Activated CD4-positive, CD25-positive, alpha-beta regulatory T cell treated with anti-CD3 and anti-CD28 coated beads, Interleukin-2, amount 50 U/mL, for 72 hours (primary cell): ENCODE data around the gene SLC6A4.
"Not testable (repeated sequence)": the region's sequence is repeated elsewhere in the genome, so short reads cannot be mapped to it uniquely, and the experiment has no call there.

Experiments
- DNase-seq: peaks from one replicate; pipeline ENCODE4 v3.0.0; 2021

Gene SLC6A4

DNA sequence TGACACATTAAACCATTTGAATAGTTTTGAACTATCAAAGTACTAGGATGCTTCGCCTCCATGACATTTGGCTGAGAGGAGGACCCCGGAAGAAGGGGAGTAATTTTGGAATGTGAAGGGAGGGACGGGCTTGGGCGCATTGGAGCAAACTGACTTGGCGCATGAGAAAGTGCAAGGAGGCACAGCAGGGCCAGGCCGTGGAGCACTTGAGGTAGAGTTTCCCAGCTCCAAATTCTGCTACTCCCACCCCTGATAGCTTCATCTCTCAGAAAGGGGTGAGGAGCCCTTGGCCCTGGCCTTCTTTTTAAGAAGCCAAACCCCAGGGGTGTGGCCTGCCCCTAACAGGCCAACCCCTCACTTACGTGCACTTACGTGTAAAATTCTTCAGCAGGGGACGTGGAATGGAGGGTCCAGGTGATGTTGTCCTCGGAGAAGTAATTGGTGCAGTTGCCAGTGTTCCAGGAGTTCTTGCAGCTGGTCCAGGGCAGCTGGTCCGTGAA is 17.7 kb downstream of the SLC6A4 start:
- no peak for DNase-seq

DNA sequence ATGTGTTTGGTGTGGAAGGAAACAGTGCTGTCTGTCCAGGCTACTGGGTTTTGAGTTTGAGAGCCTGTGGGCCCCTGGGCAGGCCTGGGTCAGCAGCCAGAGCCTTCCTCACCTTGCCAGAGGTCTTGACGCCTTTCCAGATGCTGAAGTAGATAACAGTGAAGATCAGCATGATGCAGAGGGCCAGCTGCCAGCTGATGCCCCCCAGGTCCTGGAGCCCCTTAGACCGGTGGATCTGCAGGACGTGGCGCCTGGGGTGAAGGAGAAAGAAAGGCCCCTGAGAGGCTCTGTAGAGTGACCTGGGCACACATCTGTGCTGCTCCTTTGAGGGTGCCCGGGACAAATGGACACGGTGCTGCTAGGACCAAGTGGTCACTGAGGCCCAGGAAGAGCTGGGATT is 18.4 kb downstream of the SLC6A4 start:
- no peak for DNase-seq

DNA sequence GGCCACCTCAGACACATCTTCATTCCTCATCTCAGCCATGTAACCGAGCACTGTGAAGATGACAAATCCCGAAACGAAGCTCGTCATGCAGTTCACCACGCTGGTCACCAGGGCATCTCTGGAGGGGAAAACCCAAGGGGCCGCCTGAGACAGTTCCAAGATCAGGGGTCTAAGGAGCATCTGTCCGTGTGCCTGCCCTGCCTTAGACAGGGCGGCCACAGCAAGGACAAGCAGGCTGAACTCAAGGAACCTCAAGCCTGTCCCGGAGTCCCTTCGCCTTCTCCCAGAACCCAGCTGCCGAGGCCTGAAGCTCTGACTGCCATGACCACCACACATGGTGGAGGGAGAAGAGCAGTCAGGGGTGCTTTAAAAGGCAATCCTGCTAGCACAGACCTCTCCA is 22.7 kb downstream of the SLC6A4 start:
- DNase-seq: no peak

DNA sequence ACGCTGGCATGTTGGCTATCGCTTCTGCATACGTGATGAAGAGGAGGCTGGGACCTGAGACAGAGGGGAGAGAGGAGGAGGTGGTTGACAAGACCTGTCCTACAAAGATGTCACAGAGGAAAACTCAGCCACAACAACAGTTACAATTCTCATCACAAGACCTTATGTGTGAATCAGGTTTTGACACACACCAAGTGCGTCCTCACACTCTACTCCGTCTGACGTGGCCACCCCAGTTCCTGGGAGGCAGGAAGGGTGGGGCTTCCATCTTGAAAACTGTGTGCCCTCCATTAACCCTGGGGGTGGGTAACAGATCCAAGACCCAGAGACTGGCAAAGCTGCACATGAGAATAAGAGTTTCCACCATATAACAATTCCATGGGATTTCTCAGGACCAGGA is 24.1 kb downstream of the SLC6A4 start:
- no peak for DNase-seq

DNA sequence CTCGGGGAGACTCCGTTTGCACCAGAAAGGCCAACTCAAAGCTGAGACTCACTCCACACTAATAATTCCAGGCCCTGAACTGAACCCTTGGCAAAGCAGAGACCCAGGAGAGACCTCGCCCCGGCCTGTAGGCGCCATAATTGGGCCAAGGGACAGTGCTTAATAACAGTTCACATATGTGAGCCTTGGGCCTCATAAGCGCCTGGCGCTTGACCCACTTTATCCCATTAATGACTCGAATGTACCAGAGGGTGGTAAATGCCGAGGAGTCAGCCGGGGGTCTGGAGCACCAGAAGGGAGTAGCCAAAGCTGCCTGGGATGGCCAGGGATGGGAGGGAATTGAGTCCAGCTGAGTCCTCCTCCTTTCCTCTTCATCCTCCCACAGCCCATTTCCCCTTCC is 24.6 kb downstream of the SLC6A4 start:
- no peak for DNase-seq

GRCh38 chr17:30210366-30210765 is 25.1 kb downstream of the SLC6A4 start:
- DNase-seq: no peak

- DNase-seq: no peak
Observed at GRCh38 chr17:30209930-30210329, 25.6 kb downstream of the SLC6A4 start.

DNA sequence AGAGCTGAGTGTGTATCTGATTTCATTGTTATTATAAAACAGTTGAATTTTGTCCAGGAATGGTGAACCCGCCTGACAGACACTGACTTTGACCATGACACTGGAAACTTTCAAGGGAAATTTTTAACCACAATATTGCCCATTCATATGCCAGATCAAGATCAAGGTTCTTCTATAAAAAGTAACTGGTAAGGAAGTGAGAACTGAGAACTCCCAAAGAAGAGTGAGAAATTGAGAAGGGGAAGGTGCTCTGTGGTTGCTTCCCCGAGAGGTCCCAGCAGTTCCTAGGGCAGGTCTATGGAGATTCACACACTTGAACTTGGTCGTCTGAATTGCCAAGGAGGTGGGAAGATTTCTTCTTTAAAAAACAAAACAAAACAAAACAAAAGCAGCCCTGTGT is 27.3 kb downstream of the SLC6A4 start:
- no peak for DNase-seq

DNA sequence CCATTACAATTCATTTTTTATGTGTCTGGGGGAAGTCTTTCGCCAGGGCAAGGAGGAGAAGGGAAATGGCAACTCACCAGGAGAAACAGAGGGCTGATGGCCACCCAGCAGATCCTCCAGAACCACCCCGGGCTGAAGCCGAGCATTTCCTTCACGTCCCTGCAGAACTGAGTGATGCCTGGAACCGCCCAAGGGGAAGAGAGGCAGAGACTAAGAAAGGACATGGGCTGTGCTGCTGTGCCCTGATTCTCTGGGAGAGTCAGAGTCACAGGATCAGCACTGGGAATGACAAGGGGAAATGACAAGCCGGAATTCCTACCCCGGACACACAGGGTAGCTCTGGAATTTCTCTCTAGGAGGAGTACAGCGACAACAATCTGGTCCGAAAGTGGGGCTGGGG is 27.8 kb downstream of the SLC6A4 start:
- DNase-seq: no peak

GRCh38 chr17:30203471-30203981 is 32.0 kb downstream of the SLC6A4 start:
- no peak for DNase-seq

DNA sequence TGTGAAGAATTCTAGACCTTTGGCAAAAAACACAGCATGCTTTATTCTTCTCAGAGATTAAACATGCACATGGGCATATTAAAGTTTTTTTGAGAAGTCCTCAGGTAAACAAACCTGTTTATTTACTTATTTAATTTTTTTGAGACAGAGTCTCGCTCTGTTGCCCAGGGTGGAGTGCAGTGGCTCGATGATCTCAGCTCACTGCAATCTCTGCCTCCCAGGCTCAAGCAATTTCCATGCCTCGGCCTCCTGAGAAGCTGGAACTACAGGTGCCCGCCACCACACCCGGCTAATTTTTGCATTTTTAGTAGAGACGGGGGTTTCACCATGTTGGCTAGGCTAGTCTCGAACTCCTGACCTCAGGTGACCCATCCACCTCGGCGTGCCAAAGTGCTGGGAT is 34.8 kb downstream of the SLC6A4 start:
- not testable (repeated sequence) for DNase-seq

- DNase-seq: no peak
Observed at GRCh38 chr17:30200106-30200505, 35.4 kb downstream of the SLC6A4 start.

DNA sequence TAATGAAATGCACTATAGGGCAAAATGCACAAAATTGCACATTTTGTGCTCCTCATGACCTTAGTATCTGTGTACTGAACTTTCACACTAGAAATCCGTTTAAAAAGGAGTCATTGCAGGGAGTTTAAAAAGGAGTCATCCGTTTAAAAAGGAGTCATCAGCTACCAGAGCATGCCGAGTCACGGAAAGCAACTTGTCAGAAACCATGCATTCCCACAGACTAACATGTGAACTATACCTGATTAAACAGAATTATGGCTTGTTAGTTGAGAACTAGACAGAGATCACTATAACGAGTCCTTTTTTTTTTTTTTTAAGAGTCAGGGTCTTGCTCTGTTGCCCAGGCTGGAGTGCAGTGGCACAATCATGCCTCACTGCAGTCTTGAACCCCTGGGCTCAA is 35.9 kb downstream of the SLC6A4 start:
- no peak for DNase-seq

DNA sequence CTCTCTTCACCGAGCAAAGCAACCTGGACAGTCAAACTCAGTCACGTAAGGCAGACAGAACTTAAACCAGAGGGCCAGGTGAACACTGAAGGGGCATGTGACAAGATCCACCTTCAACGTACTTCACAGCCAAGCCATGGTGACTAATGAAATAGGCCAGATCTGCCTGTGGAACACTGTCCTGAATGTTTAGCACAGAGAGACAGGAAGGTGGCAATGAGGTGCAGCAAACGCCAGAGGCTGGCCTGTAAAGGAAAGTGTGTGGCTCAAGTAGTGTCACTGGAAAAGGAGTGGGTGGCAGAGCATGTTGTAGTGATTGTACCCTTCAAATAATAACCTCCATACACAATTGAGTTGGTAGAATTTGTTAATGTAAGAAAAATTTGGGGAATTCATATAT is 38.1 kb downstream of the SLC6A4 start:
- no peak for DNase-seq

GRCh38 chr17:30196504-30196903 is 39.0 kb downstream of the SLC6A4 start:
- DNase-seq: no peak

- no peak for DNase-seq
Observed at GRCh38 chr17:30191072-30191471, 44.4 kb downstream of the SLC6A4 start.

GRCh38 chr17:30188211-30188939 is 47.1 kb downstream of the SLC6A4 start:
- DNase-seq: no peak

- no peak for DNase-seq
Observed at GRCh38 chr17:30187573-30187972, 47.9 kb downstream of the SLC6A4 start.

- DNase-seq: no peak
Observed at GRCh38 chr17:30186761-30187160, 48.7 kb downstream of the SLC6A4 start.

- DNase-seq: no peak
Observed at GRCh38 chr17:30176855-30177254, 58.6 kb downstream of the SLC6A4 start.

DNA sequence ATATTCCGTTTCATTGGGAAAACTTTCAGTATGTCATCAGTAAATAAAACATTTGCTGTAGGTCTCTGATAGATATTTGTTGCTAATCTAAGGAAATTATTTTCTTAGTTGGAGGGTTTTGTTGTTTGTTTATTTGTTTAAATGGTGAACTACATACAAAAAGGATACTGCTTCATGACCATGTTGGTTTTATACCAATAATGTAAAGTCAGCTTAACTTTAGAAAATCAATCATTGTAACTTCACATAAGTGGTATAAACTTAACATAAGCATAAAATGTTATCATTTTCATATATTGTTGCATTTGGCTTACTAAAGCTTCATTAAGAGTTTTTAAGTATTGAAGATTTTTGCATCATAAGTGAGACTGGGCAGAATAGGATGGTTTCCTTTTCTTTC is 60.9 kb downstream of the SLC6A4 start:
- no peak for DNase-seq

GRCh38 chr17:30173649-30174048 is 61.8 kb downstream of the SLC6A4 start:
- DNase-seq: no peak

- no peak for DNase-seq
Observed at GRCh38 chr17:30172560-30172959, 62.9 kb downstream of the SLC6A4 start.

DNA sequence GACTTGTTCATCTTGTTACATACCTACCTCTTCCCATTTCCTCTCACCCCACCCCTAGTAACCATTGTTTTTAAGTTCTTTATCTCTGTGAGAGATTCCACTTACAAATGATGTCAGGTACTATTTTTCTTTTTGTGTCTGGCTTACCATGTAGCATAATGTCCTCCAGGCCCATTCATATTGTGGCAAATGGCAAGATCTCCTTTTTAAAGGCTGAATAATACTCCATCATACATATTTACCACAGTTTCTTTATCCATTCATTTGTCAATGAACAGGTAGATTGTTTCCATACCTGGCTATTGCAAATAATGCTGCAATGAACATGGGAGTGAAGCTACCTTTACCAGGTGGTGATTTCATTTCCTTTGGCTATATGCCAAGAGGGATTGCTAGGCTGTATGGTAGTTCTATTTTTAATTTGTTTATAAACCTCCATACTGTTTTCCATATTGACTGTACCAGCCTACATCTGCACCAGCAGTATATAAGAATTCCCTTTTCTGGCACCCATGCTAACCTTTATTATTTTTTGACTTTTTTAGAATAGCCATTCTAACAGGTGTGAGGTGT is 65.0 kb downstream of the SLC6A4 start:
- DNase-seq: no peak

- DNase-seq: no peak
Observed at GRCh38 chr17:30165960-30166359, 69.5 kb downstream of the SLC6A4 start.
